Glomerular visceral epithelial cell (primary cell): ENCODE results near the gene ZCCHC24.

ENCODE experiments used
- DNase-seq: peaks from one replicate; pipeline ENCODE4 v3.0.0-alpha.2; 2016; ENCODE audit errors: extremely low spot score

ZCCHC24 gene

DNA sequence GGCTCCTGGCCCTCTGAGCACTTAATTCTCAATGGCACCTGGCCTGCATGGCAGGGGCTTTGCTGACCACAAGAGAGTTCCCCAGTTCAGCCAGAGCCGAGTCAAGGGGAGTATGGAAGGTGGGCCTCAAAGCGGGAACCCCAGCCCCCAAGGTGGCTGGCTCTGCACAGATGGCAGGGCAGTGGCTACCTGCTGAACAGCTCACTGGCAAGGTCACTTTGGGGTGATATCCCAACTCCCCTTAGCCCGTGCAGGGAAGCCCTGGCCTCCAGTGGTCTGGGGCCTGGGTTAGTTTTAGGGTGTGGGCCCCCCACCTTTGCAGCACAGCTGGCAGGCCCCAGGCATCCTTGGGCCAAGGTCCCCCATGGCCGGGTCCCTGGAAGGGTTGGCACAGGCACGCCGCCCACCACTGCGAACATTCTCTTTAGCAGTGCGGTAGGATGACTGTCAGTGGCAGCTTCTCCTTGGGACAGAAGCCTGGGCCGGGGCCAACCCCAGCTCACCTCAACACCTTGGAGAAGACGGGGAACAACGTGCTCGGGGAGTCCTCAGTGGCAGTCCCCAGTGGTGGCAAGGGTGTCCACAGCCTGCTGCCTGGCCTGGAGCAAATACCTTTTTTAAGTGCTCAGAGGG, 61.3 kb downstream of the ZCCHC24 start:
- DNase-seq, result no peak

DNA sequence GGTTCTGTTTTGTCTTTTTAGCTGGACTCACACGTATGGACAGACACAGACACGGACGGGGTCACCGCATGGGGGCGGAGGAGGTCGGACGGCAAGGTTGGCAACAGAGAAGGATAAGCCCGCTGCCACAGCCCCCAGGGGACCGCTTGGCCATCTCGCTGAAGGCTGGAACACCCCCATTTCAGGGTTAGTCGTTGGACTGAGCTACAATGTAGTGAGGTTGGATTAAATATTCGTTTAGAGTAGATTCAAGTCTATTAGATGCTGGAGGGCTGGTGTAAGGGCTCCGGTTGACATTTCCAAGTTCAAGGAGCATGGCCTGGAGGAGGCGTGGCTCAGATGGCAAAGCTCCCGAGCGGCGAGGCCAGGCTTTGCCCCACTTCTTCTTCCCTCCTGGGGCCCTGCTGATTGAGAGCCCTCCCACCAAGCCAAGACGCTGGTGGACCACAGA, 62.9 kb downstream of the ZCCHC24 start:
- DNase-seq, result no peak

DNA sequence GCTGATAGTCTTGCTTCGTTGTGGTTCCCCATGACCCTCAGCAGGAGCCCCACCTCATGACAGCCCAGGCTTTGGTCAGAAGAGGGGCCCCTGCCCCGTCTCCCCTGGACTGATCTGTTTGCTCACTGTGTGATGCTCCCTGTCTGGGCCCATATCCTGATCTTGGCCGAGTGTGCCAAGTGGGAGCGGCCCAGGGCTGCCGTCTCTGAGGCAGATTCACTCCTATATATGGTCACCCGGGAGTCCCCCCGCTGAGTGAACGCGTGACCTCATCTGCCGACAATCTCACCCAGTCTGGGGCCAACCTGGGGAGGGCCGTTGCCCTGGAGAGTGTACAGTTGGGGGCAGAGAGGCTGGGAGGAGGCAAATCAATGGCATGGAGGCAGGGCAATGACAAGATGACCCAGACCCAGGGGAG, 63.6 kb downstream of the ZCCHC24 start:
- peak; percentile 95 for DNase-seq

DNA sequence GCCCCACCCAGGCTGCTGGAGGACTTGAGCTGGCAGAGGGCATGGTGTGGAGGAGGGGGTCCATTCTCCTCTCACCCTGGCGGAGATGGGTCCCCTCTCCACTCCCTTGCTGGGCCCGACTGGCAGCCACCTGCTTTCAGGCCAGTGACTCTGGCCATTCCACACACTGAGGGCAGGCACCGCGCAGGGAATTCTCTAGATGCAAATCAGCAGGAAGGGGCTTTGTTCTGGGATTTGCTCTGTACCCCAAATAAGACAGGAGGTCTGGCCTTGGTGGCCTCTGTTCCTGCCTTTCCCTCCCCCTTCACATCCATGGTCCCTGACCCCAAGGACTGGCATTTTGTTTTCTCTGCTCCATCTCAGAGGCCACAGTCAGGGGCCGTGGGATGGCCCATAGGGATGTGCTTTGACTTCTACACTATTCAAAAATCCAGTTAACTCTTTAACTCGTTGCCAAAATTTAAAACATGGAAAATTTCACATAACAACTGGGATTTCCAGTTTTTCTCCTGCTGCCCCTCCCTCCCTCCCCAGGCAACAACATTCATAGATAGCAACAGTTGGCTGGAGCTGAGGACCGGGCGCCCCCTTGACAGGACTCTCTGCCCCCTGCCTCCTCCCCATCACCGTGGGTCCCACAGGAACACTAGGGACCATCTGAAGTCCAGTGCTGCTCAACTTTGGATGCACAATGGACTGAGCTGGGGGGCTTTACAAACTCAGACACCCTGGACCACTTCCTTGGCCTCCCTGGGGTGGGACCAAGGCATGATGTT, 64.3 kb downstream of the ZCCHC24 start:
- DNase-seq, result no peak

DNA sequence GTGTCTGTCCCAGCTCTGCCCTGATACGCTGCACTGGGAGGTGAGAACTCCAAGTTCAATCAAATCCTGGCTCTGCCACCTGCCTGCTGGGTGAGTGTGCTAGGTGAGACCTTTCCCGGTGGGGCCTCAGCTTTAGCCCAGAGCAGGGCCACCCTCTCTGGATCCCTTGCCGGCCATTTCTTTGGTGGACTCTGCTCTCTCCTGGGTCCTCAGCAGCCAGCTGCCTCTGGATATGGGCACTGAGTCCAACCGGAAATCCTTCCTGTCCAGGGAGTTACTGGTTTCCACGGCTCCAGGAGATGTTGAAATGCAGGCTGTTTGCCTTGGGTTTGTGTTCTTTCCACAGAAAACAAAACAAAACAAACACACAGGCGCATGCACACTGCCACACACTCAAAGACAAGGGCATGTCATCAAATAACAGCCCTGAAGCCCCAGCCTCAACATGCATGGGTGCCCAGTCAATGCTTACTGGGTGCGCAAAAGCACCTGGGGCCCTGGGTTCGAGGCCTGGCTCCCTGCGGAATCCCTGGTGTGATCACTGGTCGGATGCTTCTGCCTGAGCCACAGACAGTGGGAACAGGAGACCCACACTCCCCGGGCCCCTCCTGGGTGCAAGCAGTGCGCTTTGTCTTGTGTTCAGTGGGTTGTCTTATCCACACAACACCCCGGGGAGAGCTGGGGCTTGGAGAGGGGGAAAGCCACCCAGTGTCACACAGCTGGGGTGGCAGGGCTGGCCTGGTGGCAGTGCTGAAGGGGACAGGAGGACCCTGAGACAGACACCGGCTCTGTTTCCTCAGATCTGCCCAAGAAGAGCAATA, 65.1 kb downstream of the ZCCHC24 start:
- peak; percentile 35 for DNase-seq

DNA sequence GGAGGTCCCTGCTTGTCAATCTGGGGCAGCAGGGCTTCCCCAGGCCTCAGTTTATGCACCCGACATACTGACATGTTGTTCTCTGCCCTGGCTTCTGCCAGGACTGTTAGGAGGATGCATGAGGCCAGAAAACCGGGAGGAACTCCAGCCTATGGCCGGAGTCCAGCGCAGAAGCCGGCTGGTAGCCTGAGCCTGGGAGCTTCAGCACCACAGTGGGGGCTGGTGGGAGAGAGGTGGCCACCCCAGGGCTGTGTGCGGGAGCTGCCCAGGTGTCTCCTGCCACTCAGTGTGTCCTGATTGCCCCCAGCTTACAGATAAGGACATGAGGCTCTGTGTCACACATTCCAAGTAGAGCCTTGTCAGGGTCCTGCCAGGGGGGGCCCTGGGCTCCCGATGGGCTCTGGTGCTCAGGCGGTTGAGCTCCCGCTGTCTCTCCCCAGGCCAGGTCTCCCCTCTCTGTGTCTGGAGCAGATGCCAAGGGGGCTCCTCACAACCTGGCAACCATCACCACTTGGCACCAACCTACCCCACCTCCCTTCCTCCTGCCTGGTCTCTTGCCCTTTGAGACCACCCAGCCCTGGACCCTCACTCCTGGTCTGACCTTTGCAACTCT, 65.8 kb downstream of the ZCCHC24 start:
- no peak for DNase-seq

DNA sequence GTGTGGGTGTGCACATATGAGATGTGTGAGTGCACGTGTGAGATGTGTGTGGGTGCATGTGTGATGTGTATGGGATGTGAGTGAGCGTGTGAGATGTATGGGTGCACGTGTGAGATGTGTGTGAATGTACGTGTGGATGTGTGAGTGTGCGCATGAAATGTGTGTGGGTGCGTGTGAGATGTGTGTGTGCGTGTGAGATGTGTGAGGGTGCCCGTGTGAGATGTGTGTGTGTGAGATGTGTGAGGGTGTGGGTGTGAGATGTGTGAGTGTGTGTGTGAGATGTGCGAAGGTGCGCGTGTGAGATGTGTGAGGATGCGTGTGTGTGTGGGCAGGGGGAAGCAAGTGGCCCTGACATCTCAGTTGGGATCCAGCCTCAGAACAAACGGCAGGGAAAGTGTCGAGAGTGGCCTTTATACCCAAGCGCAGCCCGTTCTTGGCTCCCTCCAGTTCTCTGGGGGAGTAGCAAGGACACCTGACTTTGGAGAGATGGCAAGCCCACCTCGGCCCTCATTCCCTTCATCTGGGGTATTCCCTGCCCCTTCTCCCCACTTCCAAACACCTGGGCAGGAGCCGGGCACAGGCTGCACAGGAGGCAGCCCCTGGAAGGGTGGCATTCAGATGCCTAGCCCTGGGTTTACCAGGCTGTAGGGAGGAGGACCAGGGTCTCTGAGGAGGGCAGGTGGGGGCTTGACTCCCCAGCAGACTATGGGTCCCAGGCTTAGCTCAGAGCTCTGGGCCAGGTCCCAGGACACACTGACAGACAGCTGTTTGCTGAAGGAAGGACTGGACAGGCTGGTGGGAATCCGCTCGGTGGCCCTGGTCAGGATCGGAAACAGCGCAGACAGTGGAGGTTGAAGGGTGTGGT, 66.5 kb downstream of the ZCCHC24 start:
- DNase-seq, result no peak

DNA sequence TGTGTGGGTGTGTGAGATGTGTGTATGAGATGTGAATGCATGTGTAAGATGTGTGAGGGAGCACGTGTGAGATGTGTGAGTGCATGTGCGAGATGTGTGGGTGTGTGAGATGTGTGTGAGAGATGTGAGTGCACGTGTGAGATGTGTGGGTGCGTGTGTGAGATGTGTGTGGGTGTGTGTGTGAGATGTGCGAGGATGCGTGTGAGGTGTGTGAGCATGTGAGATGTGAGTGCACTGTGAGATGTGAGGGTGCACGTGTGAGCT, 67.1 kb downstream of the ZCCHC24 start:
- DNase-seq, result no peak

DNA sequence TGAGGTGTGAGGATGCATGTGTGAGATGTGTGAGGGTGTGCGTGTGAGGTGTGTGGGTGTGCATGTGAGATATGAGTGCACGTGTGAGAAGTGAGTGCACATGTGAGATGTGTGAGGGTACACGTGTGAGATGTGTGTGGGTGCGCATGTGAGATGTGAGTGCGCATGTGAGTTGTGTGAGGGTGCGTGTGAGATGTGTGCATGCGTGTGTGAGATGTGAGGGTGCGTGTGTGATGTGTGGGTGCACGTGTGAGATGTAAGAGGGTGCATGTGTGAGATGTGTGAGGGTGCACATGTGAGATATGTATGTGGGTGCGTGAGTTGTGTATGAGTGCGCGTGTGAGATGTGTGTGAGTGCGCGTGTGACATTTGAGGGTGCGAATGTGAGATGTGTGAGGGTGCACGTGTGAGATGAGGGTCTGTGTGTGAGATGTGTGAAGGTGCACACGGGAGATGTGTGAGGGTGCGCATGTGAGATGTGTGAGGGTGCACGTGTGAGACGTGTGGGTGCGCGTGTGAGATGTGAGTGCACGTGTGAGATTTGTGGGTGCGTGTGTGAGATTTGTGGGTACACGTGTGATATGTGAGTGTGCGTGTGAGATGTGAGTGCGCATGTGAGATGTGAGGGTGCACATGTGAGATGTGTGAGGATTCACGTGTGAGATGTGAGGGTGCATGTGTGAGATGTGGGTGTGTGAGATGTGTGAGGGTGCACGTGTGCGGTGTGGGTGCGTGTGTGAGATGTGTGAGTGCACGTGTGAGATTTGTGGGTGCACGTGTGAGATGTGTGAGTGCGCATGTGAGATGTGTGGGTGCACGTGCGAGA, 67.7 kb downstream of the ZCCHC24 start:
- DNase-seq, result no peak

DNA sequence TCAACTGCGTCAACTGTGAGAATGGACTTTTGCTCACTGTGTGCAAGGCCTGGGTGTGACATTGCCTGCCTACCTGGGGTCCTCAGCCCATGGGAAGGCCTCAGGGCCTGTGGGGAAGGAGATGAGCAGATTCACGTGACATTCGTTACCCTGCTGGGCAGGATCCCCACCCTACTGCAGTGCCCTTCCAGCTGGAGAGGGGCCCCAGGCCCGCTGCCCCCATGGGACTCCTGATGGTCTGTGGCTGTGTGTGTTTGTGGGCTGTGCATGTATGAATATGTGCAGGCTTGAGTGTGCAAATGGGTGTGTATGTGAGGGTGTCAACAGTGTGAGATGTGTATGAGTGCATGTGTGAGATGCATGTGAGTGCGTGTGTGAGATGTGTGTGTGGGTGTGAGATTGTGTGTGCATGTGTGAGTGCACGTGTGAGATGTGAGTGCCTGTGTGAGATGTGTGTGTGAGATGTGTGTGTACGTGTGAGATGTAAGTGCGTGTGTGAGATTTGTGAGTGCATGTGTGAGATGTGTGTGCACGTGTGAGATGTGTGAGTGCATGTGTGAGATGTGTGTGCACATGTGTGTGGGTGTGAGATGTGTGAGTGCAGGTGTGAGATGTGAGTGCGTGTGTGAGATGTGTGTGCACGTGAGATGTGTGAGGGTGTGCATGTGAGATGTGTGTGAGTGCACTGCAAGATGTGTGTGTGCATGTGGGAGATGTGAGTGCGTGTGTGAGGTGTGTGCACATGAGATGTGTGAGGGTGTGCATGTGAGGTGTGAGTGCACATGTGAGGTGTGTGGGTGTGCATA, 68.5 kb downstream of the ZCCHC24 start:
- no peak for DNase-seq

DNA sequence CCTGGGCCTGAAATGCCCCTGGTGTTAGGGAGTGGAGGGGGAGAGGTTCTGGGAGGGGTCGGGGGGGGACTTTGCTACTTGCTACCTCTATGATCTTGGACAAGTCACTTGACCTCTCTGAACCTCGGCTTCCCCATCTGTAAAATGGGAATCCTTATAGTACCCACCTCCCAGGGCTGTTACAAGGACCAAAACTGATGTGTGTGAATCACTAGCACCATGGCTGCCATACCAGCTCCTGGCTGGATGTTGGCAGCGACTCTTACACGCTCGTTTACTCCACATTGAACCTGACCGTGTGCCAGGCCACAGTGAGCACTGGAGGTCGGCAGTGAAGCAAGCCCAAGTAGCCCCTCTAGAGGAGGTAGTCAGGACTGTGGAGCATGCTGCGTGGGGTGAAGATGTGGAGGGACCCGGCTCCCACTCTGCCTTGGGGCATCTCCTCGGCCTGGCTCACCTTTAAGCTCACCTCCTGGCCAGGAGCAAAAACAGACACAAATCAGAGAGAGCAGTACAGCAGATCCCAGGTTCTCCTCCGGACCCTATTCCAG, 69.3 kb downstream of the ZCCHC24 start:
- no peak for DNase-seq

DNA sequence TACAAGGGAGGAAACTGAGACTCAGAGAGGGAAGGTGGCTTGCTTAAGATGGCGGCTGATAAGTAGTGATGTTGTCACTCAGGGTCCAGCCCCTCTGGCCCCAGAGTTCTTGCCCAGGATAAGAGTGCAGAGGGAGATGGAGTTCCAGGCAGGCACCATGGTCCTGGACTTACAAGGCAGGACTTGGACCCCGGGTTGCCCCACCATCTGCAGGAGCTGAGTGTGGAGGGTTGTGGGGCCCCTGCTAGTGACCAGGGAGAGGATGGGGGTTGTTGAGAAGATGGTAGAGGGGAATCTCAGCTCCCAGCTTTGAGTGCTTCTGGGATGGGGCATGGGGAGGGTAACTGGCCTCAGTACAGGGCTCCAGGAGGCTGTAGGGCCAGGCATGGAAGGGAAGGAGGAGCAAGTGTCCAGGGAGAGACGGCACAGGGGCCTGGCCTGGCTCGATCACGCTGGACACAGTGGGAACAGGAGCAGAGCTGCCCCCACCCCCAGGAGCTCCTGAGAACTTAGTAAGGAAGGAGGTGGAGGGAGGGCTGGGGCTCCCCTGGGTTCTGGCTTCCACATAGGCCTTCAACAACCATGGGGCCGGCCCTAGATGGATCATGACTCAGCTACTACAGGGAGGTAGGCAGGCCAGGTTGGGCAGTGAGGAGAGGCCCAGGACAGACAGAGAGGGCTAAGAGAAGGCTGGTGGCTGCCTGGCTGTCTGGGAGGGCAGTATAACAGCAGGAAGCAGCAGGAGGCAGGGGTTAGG, 69.9 kb downstream of the ZCCHC24 start:
- peak; percentile 69 for DNase-seq

DNA sequence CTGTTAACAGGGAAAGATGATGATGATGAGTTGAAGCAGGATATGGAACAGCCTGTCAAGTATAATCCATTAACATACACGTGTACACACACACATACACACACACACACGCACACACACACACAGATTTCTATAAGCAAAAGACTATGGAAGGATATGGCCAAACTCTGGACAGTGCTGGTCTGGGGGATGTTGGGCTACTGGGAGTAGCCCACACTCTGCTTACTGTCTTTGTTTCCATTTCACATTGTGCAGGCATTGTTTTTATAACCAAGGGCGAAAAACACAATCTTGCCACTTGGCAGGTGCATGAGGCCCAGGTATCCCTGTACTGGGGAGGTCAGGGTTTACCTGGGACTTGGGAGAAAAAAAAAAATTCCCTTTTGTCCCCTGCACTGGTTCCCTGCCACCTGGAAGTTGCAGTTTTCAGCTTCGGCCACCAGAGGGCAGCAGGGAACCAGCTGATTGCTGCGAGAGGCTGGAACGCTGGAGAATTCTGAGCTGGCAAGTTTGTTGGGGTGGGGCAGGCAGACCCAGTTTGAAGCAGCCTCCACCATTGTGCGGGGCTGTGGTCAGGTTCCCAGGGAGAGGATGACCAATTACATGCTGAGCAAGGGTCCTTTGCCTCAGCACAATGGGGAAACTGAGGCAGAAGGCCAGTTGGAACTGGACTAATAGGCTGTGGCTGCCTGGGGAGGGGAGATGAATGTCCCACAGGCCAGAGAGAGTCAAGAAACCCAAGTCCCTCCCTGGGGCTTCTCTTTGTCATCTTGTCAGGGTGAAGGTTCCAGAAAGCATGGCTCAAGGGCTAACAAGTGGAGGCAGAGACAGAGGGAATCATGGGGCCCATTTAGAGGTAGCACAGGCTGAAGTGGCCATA, 70.9 kb downstream of the ZCCHC24 start:
- DNase-seq, result peak; percentile 79

DNA sequence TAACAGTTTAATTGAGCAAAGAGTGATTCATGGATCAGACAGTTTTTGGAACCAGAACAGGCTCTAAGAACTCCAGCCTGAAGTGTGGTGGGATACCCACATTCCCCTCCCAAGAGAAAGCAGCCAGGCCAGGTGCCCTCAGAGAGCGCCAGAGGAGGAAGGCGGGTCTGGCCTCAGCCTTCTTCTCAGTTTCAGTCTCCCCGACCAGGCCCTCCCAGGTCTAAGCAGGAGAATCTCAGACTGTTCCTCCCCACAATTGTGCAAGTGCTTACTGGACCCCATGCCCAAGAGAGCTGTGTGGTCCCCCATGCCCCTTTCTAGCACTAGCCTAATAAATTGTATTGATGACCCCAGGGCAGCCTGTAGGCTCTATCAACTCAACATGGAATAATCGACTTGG, 72.6 kb downstream of the ZCCHC24 start:
- DNase-seq, result no peak

DNA sequence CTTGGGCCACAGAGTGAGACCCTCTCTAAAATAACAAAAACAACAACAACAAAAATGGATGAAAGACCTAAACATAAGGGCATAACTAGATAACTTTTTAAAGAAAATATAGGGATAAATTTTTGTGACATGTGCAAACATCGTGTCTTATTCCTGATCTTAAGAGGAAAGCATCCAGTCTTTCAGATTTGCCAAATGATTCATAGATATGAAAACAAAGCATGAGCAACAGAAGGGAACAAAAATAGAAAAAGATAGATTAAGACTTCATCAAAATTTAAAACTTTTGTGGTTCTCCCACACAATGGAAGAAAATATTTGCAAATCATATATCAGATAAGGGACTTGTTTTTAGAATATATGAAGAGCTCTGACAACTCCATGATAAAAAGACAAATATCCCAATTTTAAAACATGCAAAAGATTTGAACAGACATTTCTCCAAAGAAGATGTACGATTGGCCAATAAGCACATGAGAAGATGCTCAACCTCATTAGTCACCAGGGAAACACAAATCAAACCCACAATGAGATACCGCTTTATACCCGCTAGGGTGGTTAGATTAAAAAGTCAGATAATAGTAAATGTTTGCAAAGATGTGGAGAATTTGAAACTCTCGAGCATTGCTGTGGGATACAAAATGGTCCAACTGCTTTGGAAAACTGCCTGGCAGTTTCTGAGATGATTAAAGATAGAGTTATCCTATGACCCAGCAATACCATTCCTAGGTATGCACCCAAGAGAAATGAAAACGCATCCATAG, 77.8 kb downstream of the ZCCHC24 start:
- DNase-seq, result no peak

DNA sequence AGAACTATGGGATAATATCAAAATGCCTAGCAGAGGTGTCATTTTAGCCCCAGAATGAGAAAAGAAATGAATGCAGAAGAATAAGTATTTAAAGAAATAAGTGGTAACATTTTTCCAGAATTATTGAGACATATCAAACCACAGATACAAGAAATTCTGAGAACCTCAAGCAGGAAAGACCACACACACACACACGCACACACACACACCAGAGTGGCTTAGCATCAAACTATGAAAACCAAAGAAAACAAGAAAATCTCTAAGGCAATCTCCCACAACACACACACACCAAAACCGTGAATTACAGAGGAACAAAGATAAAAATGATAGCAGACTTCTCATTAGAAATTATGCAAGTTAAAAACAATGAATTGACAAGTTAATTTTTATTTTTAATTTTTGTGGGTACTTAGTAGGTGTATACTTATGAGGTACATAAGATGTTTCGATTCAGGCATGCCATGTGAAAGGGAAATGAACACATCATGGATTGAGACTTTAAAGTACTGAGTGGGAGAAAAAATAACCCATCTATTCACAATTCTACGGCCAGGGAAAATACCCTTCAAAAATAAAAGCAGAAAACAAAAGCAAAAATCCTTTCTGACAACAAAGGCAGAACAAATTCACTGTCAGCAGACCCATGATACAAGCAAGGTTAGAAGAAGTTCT, 83.6 kb downstream of the ZCCHC24 start:
- DNase-seq, result no peak
